Trophoblast cell (in vitro differentiated cells and primary cell): ENCODE results near the gene PDLIM3.

Experiments used
- DNase-seq, 2 donors: peaks; one replicate each; pipeline ENCODE4 v3.0.0-alpha.2; 2016
- H2AFZ ChIP-seq: 2 replicates; pipeline ENCODE4 v1.6.1; 2013; ENCODE audit warnings: low read length, moderate library complexity, mild to moderate bottlenecking; ENCODE audit not compliant: insufficient read depth, poor library complexity
- H2AK5ac ChIP-seq: 2 replicates; pipeline ENCODE4 v1.6.1; 2013; ENCODE audit warnings: mild to moderate bottlenecking, low read length
- H2BK120ac ChIP-seq: 2 replicates; pipeline ENCODE4 v1.6.1; 2013; ENCODE audit warnings: low read length, mild to moderate bottlenecking, moderate library complexity; ENCODE audit not compliant: insufficient read depth, poor library complexity
- H2BK12ac ChIP-seq: 2 replicates; pipeline ENCODE4 v1.6.1; 2013; ENCODE audit warnings: mild to moderate bottlenecking, low read length, moderate library complexity
- H2BK5ac ChIP-seq: 2 replicates; pipeline ENCODE4 v1.6.1; 2013; ENCODE audit warnings: low read length, low read depth, moderate library complexity, mild to moderate bottlenecking; ENCODE audit not compliant: poor library complexity
- H3K14ac ChIP-seq: 2 replicates; pipeline ENCODE4 v1.6.1; 2013; ENCODE audit warnings: mild to moderate bottlenecking, low read length
- H3K18ac ChIP-seq: 2 replicates; pipeline ENCODE4 v1.6.1; 2013; ENCODE audit warnings: mild to moderate bottlenecking, low read length
- H3K23ac ChIP-seq: 2 replicates; pipeline ENCODE4 v1.6.1; 2013; ENCODE audit warnings: low read length
- H3K27ac ChIP-seq: 2 replicates; pipeline ENCODE4 v1.5.1; 2013; ENCODE audit warnings: low read depth, mild to moderate bottlenecking, inconsistent platforms, low read length, moderate library complexity
- H3K27me3 ChIP-seq: 2 replicates; pipeline ENCODE4 v1.6.1; 2013; ENCODE audit warnings: inconsistent platforms, mild to moderate bottlenecking, low read length, moderate library complexity; ENCODE audit not compliant: insufficient read depth
- H3K36me3 ChIP-seq, 2 experiments: 1 replicate in 1 of 2; 2 replicates in 1 of 2; pipeline ENCODE4 v1.6.1; 2013; ENCODE audit warnings: low read length in 2 of 2, mild to moderate bottlenecking in 2 of 2, moderate library complexity in 1 of 2; ENCODE audit not compliant: insufficient read depth in 2 of 2, control insufficient read depth in 1 of 2
- H3K4ac ChIP-seq: 2 replicates; pipeline ENCODE4 v1.6.1; 2013; ENCODE audit warnings: low read depth, mild to moderate bottlenecking, low read length, moderate library complexity
- H3K4me1 ChIP-seq, 2 experiments: 1 replicate in 1 of 2; 2 replicates in 1 of 2; pipeline ENCODE4 v1.6.1; 2013; ENCODE audit warnings: low read length in 2 of 2, mild to moderate bottlenecking in 2 of 2, moderate library complexity in 1 of 2; ENCODE audit not compliant: insufficient read depth in 2 of 2, control insufficient read depth in 1 of 2
- H3K4me2 ChIP-seq: 2 replicates; pipeline ENCODE4 v1.6.1; 2013; ENCODE audit warnings: inconsistent platforms, mild to moderate bottlenecking, low read length, moderate library complexity
- H3K4me3 ChIP-seq: 2 replicates; pipeline ENCODE4 v1.5.1; 2013; ENCODE audit warnings: mild to moderate bottlenecking, low read depth, low read length, inconsistent platforms
- H3K79me1 ChIP-seq: one replicate; pipeline ENCODE4 v1.6.1; 2013; ENCODE audit warnings: low read length
- H3K79me2 ChIP-seq: 2 replicates; pipeline ENCODE4 v1.6.1; 2013; ENCODE audit warnings: low read length, mild to moderate bottlenecking; ENCODE audit not compliant: control insufficient read depth, insufficient read depth, poor library complexity
- H3K9ac ChIP-seq: 2 replicates; pipeline ENCODE4 v1.6.1; 2013; ENCODE audit warnings: mild to moderate bottlenecking, low read length
- H3K9me3 ChIP-seq: 2 replicates; pipeline ENCODE4 v1.6.1; 2013; ENCODE audit warnings: low read depth, mild to moderate bottlenecking, control low read depth, inconsistent platforms, low read length; ENCODE audit not compliant: insufficient read depth
- H4K12ac ChIP-seq: 2 replicates; pipeline ENCODE4 v1.6.1; 2013; ENCODE audit warnings: low read depth, mild to moderate bottlenecking, low read length, moderate library complexity
- H4K8ac ChIP-seq: 2 replicates; pipeline ENCODE4 v1.6.1; 2013; ENCODE audit warnings: low read depth, mild to moderate bottlenecking, low read length, moderate library complexity
- H4K91ac ChIP-seq: one replicate; pipeline ENCODE4 v1.6.1; 2013; ENCODE audit warnings: low read depth, mild to moderate bottlenecking, low read length, moderate library complexity
- WGBS: extraction: QIAGEN DNeasy Blood & Tissue Kit; methylation state at CpG from one replicate; pipeline ENCODE4 v1.1.7; 2013; ENCODE audit warnings: missing lambda C conversion rate; ENCODE audit not compliant: insufficient read length, insufficient coverage; ENCODE audit errors: extremely low coverage; 5-methylcytosine and 5-hydroxymethylcytosine counted together

The PDLIM3 gene

DNA sequence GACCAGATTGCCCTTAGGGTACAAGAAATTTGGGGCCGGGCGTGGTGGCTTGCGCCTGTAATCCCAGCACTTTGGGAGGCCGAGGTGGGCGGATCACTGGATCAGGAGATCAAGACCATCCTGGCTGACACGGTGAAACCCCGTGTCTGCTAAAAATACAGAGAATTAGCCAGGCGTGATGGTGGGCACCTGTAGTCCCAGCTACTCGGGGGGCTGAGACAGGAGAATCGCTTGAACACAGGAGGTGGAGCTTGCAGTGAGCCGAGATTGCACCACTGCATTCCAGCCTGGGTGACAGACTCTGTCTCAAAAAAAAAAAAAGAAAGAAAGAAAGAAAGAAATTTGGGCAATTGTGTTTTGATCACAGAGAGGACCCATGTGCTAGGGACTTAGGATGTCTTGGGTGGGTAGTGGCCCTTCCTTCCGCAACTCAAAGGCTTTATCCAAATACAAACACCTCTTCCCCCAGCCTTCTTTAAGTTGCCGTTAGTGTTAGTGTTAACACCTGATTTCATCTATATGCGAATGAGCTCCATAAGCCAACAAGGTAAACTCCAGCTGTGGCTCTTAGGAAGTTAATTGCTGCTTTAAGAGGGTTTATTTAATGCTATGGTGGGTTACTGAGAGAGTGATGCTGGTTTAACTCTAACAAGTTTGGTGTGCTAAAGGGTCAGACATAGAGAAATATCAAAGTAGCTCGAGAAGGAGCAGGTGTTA is 55.1 kb downstream of the PDLIM3 start:
- no peaks in the 10 kb centered on the region for H3K36me3 ChIP-seq
- H3K4me3 ChIP-seq: no peak overlapping the region
- H3K9ac ChIP-seq: no peak overlapping the region
- no peaks in the 10 kb centered on the region for H3K9me3 ChIP-seq
- no peaks in the 10 kb centered on the region for H3K4me1 ChIP-seq
- no peak overlapping the region for H3K23ac ChIP-seq
- no peak overlapping the region for H3K18ac ChIP-seq
- H2AK5ac ChIP-seq: no peak overlapping the region
- no peak overlapping the region for H2BK5ac ChIP-seq
- peaks cover 2% of the 10 kb centered on the region for H3K27me3 ChIP-seq
- no peak overlapping the region for H3K4me2 ChIP-seq
- 100% methylated on average over 1 of the region's 15 CpGs for WGBS
- H4K12ac ChIP-seq: no peak overlapping the region
- H2BK120ac ChIP-seq: no peak overlapping the region
- no peaks in the 10 kb centered on the region for H3K79me2 ChIP-seq
- H4K91ac ChIP-seq: no peak overlapping the region
- no peak overlapping the region for H3K27ac ChIP-seq
- no peak overlapping the region for H2BK12ac ChIP-seq
- no peak overlapping the region for H3K14ac ChIP-seq
- H3K4ac ChIP-seq: no peak overlapping the region
- no peak overlapping the region for H2AFZ ChIP-seq
- H4K8ac ChIP-seq: no peak overlapping the region
- no peak for DNase-seq
- no peaks in the 10 kb centered on the region for H3K79me1 ChIP-seq

- no CpG with 5 or more reads among the region's 1 CpG for WGBS
Observed at GRCh38 chr4:185479507-185479971, 55.8 kb downstream of the PDLIM3 start.

DNA sequence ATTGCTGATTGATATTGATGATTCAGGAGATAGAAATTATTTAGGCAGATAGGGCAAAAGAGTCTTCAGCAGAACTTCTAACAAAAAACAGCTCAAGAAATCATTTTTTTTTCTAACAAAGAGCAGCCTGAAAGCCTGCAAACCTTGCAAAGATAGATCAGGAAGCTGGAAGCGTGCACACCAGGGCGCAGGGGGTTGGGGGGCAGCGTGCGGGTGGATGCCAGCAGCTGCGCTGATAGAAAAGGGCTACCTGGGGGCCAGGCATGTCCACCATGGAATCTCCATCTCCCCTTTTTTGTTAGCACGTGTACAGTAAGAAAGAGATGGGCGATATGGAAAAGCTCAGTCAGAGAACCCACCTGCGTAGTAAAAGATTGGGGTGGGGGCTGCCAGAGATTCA is 62.1 kb downstream of the PDLIM3 start:
- H3K23ac ChIP-seq: no peak overlapping the region
- H2BK5ac ChIP-seq: no peak overlapping the region
- H4K8ac ChIP-seq: no peak overlapping the region
- no peaks in the 10 kb centered on the region for H3K9me3 ChIP-seq
- DNase-seq: no peak
- peaks cover 4% of the 10 kb centered on the region for H3K79me2 ChIP-seq
- no peak overlapping the region for H3K4ac ChIP-seq
- peaks cover 3% of the 10 kb centered on the region for H3K27me3 ChIP-seq
- H3K4me3 ChIP-seq: no peak overlapping the region
- H3K18ac ChIP-seq: no peak overlapping the region
- H3K14ac ChIP-seq: no peak overlapping the region
- H3K4me1 ChIP-seq: peaks cover 3 to 4% of the 10 kb centered on the region in 2 experiments
- no peak overlapping the region for H2BK12ac ChIP-seq
- no peak overlapping the region for H4K12ac ChIP-seq
- no peak overlapping the region for H3K27ac ChIP-seq
- H2BK120ac ChIP-seq: no peak overlapping the region
- no peaks in the 10 kb centered on the region for H3K36me3 ChIP-seq
- H2AK5ac ChIP-seq: no peak overlapping the region
- H4K91ac ChIP-seq: no peak overlapping the region
- H3K4me2 ChIP-seq: no peak overlapping the region
- H2AFZ ChIP-seq: no peak overlapping the region
- no peaks in the 10 kb centered on the region for H3K79me1 ChIP-seq
- WGBS: no CpG with 5 or more reads among the region's 8 CpGs
- no peak overlapping the region for H3K9ac ChIP-seq

More at GRCh38 chr4:185479507-185479971, 55.8 kb downstream of the PDLIM3 start:
- no peaks in the 10 kb centered on the region for H3K4me1 ChIP-seq
- no peak overlapping the region for H2BK5ac ChIP-seq
- H3K4me3 ChIP-seq: no peak overlapping the region
- no peak overlapping the region for H3K14ac ChIP-seq
- no peaks in the 10 kb centered on the region for H3K79me1 ChIP-seq
- no peak overlapping the region for H4K8ac ChIP-seq
- no peak overlapping the region for H3K23ac ChIP-seq
- no peak overlapping the region for H3K4ac ChIP-seq
- DNase-seq: peak in 1 of 2 donors; percentile 9
- H3K9me3 ChIP-seq: no peaks in the 10 kb centered on the region
- H4K91ac ChIP-seq: no peak overlapping the region
- H3K18ac ChIP-seq: no peak overlapping the region
- no peak overlapping the region for H2AFZ ChIP-seq
- H4K12ac ChIP-seq: no peak overlapping the region
- no peaks in the 10 kb centered on the region for H3K36me3 ChIP-seq
- no peak overlapping the region for H2BK120ac ChIP-seq
- peaks cover 2% of the 10 kb centered on the region for H3K27me3 ChIP-seq
- no peak overlapping the region for H3K4me2 ChIP-seq
- no peak overlapping the region for H3K9ac ChIP-seq
- no peak overlapping the region for H3K27ac ChIP-seq
- H3K79me2 ChIP-seq: no peaks in the 10 kb centered on the region
- H2BK12ac ChIP-seq: no peak overlapping the region
- H2AK5ac ChIP-seq: no peak overlapping the region

DNA sequence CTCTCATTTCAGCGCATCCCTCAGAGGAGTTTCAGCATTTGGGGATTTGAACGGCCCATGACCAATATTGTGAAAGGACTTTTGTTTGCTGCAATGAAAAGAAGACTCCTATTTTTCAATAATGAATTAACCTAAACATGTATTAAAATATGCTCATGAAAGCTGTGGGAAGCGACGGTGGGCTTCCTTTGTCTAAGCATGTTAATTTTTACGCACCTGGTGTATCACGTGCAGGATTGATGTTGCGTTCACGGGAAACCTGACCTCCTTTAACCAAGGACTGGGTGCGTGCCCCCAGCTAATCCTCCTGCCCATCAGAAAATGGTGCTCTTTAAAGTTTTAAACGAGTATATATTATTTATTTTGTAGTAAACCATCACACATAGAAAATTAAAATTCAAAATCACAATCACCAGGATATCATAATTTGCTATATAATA is 63.2 kb downstream of the PDLIM3 start:
- no CpG with 5 or more reads among the region's 10 CpGs for WGBS

More for the DNA sequence above, 63.2 kb downstream of the PDLIM3 start:
- H4K8ac ChIP-seq: no peak overlapping the region
- no peak overlapping the region for H2BK5ac ChIP-seq
- H3K36me3 ChIP-seq: no peaks in the 10 kb centered on the region
- H2BK12ac ChIP-seq: no peak overlapping the region
- no peak overlapping the region for H3K18ac ChIP-seq
- H3K27ac ChIP-seq: no peak overlapping the region
- no peak overlapping the region for H2AK5ac ChIP-seq
- no peak overlapping the region for H3K14ac ChIP-seq
- H3K4me1 ChIP-seq: peaks cover 3 to 4% of the 10 kb centered on the region in 2 experiments
- no peak overlapping the region for H2AFZ ChIP-seq
- no peak overlapping the region for H4K12ac ChIP-seq
- no peak for DNase-seq
- no peaks in the 10 kb centered on the region for H3K79me1 ChIP-seq
- no peak overlapping the region for H3K4me3 ChIP-seq
- no peak overlapping the region for H3K9ac ChIP-seq
- no peaks in the 10 kb centered on the region for H3K9me3 ChIP-seq
- H4K91ac ChIP-seq: no peak overlapping the region
- H3K4me2 ChIP-seq: peak overlapping the region; percentile 83
- no peak overlapping the region for H2BK120ac ChIP-seq
- H3K27me3 ChIP-seq: peaks cover 3% of the 10 kb centered on the region
- H3K79me2 ChIP-seq: peaks cover 4% of the 10 kb centered on the region
- no peak overlapping the region for H3K23ac ChIP-seq
- H3K4ac ChIP-seq: no peak overlapping the region
